NCI-H2227 treated with DMSO at 0.1 percent for 48 hours (cell line): Measurements from ENCODE around the gene F13B.
"Not testable (repeated sequence)": the region's sequence is repeated elsewhere in the genome, so short reads cannot be mapped to it uniquely, and the experiment has no call there.

ENCODE experiments used
- DNase-seq: peaks from one replicate; lab custom pipeline; 2025; lab: John Stamatoyannopoulos, UW

The F13B gene

DNA sequence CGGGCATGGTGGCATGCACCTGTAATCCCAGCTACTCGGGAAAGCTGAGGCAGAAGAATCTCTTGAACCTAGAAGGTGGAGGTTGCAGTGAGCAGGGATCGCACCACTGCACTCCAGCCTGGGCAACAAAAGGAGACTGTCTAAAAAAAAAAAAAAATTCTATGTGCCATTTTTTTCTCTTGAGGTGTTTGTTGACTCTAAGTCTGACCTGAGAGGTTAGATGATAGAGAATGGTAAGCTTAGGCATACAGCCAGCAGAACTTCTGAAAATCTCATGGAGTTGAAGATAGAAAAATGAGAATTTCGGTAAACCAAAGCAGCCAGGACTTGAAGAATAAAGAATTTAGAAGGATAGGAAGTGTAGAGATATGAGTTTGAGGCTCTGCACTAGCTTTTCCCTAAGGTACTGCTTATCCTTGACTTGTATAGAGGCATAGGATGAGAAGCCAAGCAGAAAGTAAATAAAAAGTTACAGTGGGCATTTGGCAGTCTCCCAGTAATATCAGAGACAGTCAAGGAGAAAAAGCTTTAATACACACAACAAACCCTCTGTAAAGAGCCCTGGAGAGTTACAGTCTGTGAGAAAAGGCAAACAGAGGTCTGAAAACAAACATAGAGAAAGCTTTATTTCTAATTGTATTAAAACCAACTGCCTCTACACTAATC lies 24.3 kb downstream of the F13B start:
- DNase-seq = no peak

DNA sequence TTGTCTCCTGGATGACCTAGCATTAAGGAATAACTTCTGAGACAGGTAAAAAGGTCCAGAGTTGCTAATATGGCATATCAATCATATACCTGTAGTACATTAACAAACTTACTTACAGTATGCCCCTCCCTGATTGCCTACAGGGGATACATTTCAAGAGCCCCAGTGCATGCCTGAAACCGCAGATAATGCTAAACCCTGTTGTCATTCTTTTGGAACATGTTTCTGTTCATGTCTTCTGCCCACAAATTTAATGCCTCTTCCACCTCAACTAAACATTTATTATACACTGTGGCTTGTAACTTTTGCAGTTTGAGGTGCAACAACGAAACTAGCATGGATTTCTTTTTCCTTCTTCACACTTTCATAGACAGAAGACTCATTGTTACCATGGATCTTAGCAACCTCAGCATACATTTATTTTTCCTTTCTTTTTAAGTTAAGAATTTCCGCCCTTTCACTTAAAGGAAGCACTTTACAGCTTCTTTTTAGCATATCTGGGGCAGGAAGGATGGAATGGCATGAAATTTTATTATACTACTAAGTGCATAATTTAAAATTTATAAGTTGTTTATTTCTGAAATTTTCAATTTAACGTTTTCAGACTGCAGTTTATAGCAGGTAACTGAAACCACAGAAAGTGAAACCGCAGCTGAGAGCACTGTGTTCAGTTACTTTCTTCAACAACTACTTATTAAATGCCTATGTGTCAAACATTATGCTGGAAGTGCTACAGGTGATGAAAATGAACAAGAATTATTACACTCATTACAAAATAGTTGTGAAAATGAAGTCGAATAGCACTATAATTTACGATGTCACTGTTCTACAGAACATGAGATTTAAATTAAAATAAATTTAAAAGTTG lies 25.3 kb downstream of the F13B start:
- DNase-seq = no peak

DNA sequence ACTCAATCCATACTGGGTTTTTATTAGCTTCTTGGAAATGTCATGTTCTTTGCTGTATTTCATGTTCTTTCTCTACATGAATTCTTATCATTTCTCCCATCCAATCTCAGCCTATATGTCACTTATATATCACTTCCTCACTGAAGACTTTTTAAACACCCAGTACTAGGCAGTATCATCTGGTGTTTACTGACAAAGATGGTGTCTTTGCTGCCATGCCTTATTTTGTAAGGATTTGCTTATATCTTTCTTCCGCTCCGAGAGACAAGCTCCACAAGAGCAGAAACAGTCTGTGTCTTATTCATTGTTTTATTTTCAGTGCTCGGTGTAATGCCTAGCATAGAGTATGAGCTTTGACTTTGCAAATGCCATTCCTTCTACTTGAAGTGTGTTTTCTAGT lies 30.2 kb downstream of the F13B start:
- DNase-seq = no peak

DNA sequence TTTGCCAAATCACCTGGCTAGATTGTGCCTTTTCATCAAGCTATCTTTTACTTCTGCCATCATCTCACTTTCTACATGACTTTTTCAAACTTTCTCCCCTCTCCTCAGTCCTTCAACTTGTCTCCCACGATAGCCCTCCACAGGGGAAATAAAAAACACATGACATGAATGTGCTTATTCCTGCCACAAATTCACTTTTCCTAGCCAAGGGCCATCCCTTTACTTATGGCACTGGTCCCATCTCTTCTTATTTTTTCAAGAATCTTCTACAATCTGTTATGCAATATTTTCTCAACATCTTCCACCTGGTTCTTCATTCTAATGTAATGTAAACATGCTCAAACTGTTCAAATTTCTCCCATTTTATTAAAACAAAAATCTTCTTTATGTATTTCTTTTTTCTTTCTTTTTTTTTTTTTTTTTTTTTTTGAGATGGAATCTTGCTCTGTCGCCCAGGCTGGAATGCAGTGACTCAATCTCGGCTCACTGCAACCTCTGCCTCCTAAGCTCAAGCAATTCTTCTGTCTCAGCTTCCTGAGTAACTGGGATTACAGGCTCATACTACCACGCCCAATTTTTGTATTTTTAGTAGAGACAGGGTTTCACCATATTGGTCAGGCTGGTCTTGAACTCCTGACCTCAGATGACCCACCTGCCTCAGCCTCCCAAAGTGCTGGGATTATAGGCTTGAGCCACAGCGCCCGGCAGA lies 32.3 kb downstream of the F13B start:
- not testable (repeated sequence) for DNase-seq

DNA sequence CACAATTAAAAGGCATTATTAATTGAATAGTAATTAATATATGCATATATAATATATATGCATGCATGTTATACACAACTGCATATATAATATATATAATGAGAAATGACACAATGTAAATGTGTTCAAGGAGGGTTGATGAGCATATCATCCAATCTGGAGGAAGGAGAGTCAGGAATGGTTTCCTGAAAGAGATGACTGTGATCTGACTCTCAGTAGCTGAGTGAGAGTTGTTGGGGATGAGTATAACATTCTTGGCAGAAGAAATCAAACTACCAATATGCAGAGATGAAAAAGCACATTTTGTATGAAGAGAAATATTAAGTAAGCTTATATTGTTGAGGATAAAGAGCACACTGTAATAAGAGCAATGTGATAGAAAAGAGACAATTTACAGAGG lies 37.3 kb downstream of the F13B start:
- no peak for DNase-seq

DNA sequence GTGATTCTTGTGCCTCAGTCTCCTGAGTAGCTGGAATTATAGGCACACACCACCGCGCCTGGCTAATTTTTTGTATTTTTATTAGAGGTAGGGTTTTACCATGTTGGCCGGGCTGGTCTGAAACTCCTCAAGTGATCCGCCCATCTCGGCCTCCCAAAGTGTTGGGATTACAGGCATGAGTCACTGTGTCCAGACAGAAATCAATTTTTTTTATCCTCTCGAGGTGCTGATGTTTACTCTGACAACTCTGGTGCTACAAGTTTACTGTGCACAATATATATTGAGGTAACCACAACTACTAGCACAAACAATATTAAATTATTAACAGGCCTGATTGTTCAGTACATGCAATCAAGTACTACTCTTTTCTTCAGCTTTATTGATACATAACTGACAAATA lies 39.7 kb downstream of the F13B start:
- no peak for DNase-seq

DNA sequence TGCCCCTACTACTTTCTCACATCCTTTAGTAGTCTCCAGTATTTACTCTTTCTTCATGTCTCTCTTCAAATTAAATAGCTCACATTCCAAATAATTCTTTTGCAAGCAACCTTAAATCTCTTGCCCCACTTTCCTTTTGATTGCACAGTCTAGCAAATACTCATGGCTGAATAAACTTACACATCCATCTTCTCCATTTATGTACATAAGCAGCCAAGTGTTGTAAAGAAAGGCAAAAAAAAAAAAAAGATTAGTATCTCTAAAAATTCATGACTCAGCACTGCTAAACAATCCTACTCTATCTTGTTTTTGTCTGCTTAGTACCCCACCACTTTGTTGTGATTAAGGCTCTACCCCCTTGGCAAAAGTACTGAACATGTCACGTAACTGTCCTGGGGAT lies 42.6 kb downstream of the F13B start:
- no peak for DNase-seq

DNA sequence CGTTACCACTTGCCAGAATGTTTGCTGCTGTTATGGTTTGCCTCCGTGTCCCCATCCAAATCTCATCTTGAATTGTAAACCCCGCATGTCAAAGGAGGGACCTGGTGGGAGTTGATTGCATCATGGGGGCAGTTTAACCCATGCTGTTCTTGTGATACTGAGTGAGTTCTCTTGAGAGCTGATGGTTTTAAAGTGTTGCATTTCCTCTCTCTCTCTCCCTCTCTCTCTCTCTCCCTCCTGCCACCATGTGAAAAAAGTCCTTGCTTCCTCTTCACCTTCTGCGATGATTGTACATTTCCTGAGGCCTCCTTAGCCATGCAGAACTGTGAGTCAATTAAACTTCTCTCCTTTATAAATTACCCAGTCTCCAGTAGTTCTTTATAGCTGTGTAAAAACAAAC lies 45.3 kb downstream of the F13B start:
- no peak for DNase-seq

DNA sequence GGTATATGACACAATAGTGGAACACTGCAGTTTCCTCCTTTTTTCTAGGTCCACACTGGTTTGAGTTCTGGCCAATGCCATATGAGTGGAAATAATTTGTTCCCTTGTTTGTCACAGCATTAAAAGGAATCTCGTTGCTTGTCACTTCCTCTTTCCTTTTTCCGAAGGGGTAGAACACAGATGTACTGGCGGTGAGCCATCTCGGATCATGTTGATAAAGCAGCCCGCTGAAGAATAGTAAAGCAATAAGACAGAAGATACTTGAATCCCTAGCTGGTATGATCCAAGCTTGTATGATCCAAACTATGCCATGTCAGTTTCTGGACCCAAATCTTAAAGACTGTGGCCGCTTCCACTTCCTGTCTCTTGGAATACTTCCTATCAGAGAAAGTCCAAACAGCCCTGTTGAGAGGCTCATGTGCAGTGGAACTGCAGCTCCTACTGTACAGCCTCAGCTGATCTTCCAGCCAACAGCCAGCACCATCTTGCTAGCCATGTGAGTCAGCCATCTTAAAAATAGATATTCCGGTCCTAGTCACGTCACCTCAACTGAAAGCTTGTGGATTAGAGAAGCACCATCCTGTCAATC lies 49.4 kb downstream of the F13B start:
- no peak for DNase-seq

DNA sequence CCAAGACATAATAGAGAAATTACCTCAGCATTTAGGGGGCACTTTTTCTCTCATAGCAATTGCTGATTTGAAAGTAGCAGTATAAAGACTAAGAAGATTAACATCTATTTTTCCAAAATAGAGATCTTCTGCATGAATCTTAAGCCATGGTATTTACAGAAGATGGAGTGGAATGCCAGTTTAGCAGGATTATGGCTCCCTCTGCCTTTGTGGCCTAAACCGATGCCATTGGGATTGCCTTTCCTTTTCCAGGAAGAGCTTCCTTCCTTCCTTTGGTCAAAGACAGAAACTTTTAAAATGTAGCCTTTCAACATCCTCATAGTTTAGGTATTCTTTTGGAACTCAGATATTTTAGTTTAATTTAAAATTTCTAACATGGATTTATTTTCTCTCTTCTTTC lies 50.3 kb downstream of the F13B start:
- no peak for DNase-seq

DNA sequence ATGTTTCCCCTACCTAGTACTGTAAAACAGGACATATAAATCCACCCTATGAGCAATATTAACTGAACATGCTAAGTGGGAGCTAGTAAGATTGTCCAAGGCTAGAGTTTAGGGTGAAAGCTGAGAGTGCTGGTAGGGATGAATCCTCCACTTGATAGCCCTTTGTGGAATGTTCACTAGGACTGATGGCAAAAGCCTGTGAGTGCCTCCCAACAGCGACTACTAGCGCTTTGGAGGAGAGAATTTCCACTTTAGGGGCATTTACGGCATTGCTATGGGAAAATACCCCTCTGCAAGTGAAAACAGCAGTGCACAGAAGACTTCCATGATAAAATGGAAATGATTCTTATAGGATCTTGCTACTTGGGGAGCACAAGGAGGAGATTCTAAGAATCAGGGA lies 53.8 kb downstream of the F13B start:
- DNase-seq = no peak

DNA sequence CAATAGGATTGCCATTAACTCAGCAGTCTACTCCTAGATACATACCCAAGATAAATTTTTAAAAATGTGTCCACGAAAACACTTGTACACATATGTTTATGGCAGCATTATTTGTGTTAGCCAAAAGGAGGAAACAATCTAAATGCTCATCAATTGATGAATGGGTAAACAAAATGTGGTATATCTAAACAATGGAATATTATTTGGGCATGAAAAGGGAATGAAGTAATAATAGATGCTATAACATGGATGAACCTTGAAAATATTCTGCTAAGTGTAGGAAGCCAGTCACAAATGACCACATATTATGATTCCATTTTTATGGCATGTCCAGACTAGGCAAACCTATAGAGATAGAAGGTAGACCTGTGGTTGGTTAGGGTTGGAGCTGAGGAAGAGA lies 55.4 kb downstream of the F13B start:
- DNase-seq = no peak

DNA sequence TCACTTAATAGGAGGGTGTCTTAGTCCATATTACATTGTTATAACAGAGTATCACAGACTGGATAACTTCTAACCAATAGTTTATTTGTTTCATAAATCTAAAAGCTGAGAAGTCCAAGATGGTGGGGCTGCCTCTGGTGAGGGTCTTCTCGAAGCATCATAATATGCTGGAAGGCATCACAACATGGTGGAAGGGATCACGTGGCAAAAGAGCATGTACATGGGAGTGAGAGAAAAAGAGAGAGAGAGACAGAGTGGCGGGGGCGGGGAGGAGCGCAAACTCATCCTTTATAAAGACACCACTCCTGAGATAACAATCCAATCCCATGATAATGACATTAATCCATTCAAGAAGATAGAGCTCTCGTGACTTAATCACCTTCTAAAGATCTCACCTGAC lies 58.2 kb downstream of the F13B start:
- no peak for DNase-seq

DNA sequence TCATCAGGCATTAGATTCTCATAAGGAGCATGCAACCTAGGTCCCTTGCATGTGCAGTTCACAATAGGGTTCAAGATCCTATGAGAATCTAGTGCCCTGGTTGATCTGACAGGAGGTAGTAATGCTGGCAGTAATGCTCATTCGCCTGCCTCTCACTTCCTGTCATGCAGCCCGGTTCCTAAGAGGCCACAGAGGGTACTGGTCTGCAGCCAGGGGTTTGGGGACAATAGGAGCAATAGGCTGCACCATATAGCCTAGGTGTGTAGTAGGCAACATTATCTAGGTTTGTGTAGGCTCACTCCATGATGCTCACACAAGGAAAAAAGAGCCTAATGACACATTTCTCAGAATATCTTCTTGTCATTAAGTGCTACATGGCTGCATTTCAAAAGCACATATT lies 63.9 kb downstream of the F13B start:
- DNase-seq = no peak

DNA sequence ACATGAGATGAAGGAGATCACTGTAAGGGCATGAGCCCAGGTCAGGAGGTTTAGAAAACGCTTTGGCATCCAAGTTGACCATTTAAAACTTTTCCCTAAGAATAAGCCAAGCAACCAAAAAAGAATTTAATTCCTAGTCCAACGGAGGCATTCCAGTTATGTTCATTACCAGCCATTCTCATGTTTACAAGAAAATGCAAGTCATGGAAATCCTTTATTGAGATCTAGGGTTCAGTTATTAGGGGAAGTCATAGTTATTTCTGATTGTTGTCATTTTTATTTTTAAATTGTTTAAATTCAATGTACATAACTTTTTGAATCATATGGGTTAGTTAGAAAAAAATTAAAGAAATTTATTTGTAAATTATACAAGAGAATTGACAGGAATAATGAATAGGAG lies 65.2 kb downstream of the F13B start:
- no peak for DNase-seq

DNA sequence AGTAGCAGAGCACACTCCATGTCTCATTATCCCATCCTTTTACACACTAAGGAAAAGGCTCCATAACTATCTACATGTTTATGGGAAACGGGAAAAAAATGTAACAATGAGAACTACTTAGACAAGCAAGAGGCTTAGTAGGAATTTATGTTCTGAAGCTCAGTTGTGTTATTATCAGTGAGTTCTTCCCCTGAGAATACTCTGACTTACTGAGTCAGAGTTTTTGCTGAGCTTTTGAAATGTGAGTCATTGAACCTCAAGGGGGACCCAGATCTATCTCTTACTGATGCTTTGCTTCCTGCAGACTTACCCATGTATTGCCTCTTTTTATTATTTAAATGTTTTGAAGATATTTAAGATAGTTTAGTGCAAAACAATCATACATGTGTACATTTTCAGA lies 69.6 kb downstream of the F13B start:
- no peak for DNase-seq

DNA sequence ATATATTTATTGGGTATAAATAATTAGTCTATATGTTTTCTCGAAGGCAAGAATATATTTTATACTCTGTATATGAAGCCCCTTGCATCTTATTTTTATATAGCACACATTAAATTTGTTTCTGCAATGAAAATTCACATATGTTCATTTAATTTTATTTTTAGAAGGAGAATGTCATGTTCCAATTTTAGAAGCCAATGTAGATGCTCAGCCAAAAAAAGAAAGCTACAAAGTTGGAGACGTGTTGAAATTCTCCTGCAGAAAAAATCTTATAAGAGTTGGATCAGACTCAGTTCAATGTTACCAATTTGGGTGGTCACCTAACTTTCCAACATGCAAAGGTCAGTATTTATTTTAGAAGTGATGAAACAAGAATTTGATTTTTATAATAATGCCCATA lies 73.1 kb downstream of the F13B start:
- no peak for DNase-seq

DNA sequence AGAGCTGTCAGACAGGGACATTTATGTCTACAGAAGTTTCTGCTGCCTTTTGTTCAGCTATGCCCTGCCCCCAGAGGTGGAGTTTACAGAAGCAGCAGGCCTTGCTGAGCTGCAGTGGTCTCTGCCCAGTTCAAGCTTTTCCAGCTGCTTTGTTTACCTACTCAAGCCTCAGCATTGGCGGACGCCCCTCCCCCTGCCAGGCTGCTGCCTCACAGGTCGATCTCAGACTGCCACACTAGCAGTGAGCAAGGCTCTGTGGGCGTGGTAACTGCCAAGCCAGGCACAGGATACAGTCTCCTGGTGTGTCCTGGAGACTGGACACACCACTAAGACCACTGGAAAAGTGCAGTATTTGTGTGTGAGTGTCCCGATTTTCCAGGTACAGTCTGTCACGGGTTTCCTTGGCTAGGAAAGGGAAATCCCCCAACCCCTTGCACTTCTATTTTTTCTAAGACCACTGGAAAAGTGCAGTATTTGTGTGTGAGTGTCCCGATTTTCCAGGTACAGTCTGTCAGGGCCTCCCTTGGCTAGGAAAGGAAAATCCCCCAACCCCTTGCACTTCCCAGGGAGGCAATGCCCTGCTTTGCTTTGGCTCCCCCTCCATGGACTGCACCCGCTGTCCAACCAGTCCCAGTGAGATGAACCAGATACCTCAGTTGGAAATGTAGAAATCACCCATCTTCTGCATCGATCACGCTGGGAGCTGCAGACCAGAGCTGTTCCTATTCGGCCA lies 75.0 kb downstream of the F13B start:
- peak; percentile 65 for DNase-seq
